Effector memory CD8-positive, alpha-beta T cell (primary cell): ENCODE measurements around the gene TRIM44.
A peak's percentile ranks its signal among the peaks of the same experiment; 100 is the strongest.

Experiments
- ATAC-seq: fragments of 150-1000 bp; cut with Tn5 transposase; replicated peaks from 2 replicates; pipeline ENCODE4 v1.10.0; 2021; ENCODE audit warnings: mild to moderate bottlenecking, moderate library complexity
- DNase-seq, 3 experiments: peaks; one replicate each; pipeline ENCODE4 v3.0.0; 2021
- H3K27ac Mint-ChIP-seq, 2 donors: one replicate each; pipeline ENCODE4 v1.8.0; 2022; ENCODE audit warnings: mild to moderate bottlenecking in 2 of 2, mixed read lengths in 2 of 2, moderate library complexity in 2 of 2
- H3K27me3 Mint-ChIP-seq, 2 donors: one replicate each; pipeline ENCODE4 v1.8.0; 2022; ENCODE audit warnings: mixed read lengths in 2 of 2
- H3K36me3 Mint-ChIP-seq: one replicate; pipeline ENCODE4 v1.8.0; 2022; ENCODE audit warnings: mild to moderate bottlenecking, moderate library complexity, mixed read lengths; ENCODE audit not compliant: insufficient read depth
- H3K4me1 Mint-ChIP-seq, 2 donors: one replicate each; pipeline ENCODE4 v1.8.0; 2022; ENCODE audit warnings: low read depth in 2 of 2, mixed read lengths in 2 of 2
- H3K4me3 Mint-ChIP-seq, 2 donors: one replicate each; pipeline ENCODE4 v1.8.0; 2022; ENCODE audit warnings: mild to moderate bottlenecking in 2 of 2, mixed read lengths in 2 of 2, moderate library complexity in 2 of 2
- H3K9me3 Mint-ChIP-seq, 2 donors: one replicate each; pipeline ENCODE4 v1.8.0; 2022; ENCODE audit warnings: mixed read lengths in 2 of 2

Gene TRIM44

DNA sequence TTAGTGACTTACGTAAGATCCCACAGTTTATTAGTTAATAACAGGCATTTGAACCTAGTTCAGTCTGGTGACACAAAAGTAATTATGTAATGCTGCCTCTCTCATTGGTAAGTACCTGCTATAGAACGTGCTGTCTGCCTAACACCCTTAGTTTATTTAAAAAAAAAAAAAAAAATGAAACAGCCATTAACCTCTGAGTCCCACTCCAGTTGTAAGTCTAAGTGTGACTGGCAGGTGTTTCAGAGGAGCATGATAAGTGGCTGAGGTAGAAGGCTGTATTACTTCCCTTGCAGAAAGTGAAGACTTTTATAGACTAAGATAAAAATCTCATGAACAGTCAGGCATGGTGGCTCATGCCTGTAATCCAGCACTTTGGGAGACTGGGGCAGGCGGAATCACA, 140.5 kb downstream of the TRIM44 start:
- Mint-ChIP-seq H3K4me3 (no peak overlapping the region), H3K27me3 (no peaks in the 10 kb centered on the region), H3K36me3 (no peaks in the 10 kb centered on the region), H3K9me3 (no peaks in the 10 kb centered on the region), H3K4me1 (peaks cover 0 to 13% of the 10 kb centered on the region in 2 donors), H3K27ac (peak overlapping the region in 1 of 2 donors; percentile 76)
- no peak for ATAC-seq
- no peak for DNase-seq

- Mint-ChIP-seq H3K27ac (no peak overlapping the region), H3K36me3 (no peaks in the 10 kb centered on the region), H3K9me3 (no peaks in the 10 kb centered on the region), H3K4me3 (no peak overlapping the region), H3K4me1 (peaks cover 0 to 10% of the 10 kb centered on the region in 2 donors), H3K27me3 (no peaks in the 10 kb centered on the region)
- ATAC-seq (no peak), DNase-seq (no peak)
Measured at GRCh38 chr11:35804451-35805040, 142.0 kb downstream of the TRIM44 start.

DNA sequence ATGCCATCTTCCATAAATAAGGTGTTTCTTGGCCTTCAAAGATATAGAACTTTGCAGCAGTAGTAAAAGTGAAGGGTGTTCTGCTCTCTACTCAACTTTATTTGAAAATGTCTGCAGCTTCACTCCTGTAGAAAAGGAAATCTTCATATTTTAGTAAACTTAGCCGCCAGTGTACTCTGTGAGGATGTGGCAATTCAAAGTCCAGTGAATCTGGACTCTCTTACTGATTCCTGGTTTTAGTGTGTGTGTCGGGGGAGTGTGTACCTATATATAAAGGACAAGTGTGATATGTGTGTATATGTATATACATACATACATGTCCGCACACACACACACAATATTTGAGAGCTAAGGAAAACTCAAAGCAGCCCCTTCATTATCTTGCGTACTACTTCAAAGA, 147.0 kb downstream of the TRIM44 start:
- Mint-ChIP-seq H3K27me3 (no peaks in the 10 kb centered on the region), H3K4me3 (no peak overlapping the region), H3K4me1 (no peaks in the 10 kb centered on the region), H3K36me3 (no peaks in the 10 kb centered on the region), H3K9me3 (no peaks in the 10 kb centered on the region), H3K27ac (no peak overlapping the region)
- DNase-seq (no peak), ATAC-seq (no peak)

- Mint-ChIP-seq H3K4me1 (no peaks in the 10 kb centered on the region), H3K36me3 (no peaks in the 10 kb centered on the region), H3K27ac (no peak overlapping the region), H3K27me3 (no peaks in the 10 kb centered on the region), H3K4me3 (no peak overlapping the region), H3K9me3 (no peaks in the 10 kb centered on the region)
- DNase-seq (no peak), ATAC-seq (no peak)
Measured at GRCh38 chr11:35810045-35810645, 147.6 kb downstream of the TRIM44 start.

- H3K9me3 Mint-ChIP-seq = no peaks in the 10 kb centered on the region
- H3K4me1 Mint-ChIP-seq = no peaks in the 10 kb centered on the region
- DNase-seq = no peak
- H3K36me3 Mint-ChIP-seq = no peaks in the 10 kb centered on the region
- no peak for ATAC-seq
- no peaks in the 10 kb centered on the region for H3K27me3 Mint-ChIP-seq
- H3K4me3 Mint-ChIP-seq = no peak overlapping the region
- no peak overlapping the region for H3K27ac Mint-ChIP-seq
Measured at GRCh38 chr11:35811783-35812182, 149.2 kb downstream of the TRIM44 start.

DNA sequence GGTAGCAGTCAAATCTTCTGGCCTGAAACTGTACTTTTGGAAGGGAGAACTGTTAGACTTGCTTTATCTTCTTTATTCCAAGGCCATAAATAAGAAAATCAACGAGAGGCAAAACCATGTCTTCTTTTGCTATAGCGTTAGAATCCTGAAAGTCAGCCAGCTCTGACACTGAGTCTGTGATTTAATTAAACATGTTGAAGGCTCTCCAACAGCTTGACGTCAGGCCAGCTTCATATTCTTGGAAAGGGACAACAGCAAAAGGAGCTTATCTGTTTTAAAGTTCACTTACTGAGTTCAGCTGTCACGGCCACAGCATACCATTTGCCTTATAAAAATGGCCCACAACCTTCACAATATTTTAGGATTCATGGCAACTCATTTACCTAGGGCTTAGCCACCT, 150.3 kb downstream of the TRIM44 start:
- Mint-ChIP-seq H3K9me3 (no peaks in the 10 kb centered on the region), H3K27ac (no peak overlapping the region), H3K4me3 (no peak overlapping the region)

GRCh38 chr11:35814081-35814695, 151.6 kb downstream of the TRIM44 start:
- ATAC-seq = no peak
- Mint-ChIP-seq H3K4me3 (no peak overlapping the region), H3K9me3 (no peaks in the 10 kb centered on the region), H3K36me3 (no peaks in the 10 kb centered on the region), H3K27ac (no peak overlapping the region), H3K4me1 (no peaks in the 10 kb centered on the region), H3K27me3 (no peaks in the 10 kb centered on the region)
- no peak for DNase-seq

More for the DNA sequence above, 150.3 kb downstream of the TRIM44 start:
- ATAC-seq (no peak), DNase-seq (no peak)
- Mint-ChIP-seq H3K27me3 (no peaks in the 10 kb centered on the region), H3K36me3 (no peaks in the 10 kb centered on the region), H3K4me1 (no peaks in the 10 kb centered on the region)

GRCh38 chr11:35814720-35815305, 152.2 kb downstream of the TRIM44 start:
- no peaks in the 10 kb centered on the region for H3K27me3 Mint-ChIP-seq
- no peak overlapping the region for H3K4me3 Mint-ChIP-seq
- H3K4me1 Mint-ChIP-seq = no peaks in the 10 kb centered on the region
- no peak overlapping the region for H3K27ac Mint-ChIP-seq
- no peaks in the 10 kb centered on the region for H3K9me3 Mint-ChIP-seq
- ATAC-seq (no peak), DNase-seq (no peak)
- no peaks in the 10 kb centered on the region for H3K36me3 Mint-ChIP-seq

GRCh38 chr11:35815556-35816315, 153.2 kb downstream of the TRIM44 start:
- Mint-ChIP-seq H3K36me3 (no peaks in the 10 kb centered on the region), H3K9me3 (no peaks in the 10 kb centered on the region), H3K27me3 (no peaks in the 10 kb centered on the region), H3K4me3 (no peak overlapping the region), H3K27ac (no peak overlapping the region), H3K4me1 (no peaks in the 10 kb centered on the region)
- DNase-seq (no peak), ATAC-seq (no peak)

DNA sequence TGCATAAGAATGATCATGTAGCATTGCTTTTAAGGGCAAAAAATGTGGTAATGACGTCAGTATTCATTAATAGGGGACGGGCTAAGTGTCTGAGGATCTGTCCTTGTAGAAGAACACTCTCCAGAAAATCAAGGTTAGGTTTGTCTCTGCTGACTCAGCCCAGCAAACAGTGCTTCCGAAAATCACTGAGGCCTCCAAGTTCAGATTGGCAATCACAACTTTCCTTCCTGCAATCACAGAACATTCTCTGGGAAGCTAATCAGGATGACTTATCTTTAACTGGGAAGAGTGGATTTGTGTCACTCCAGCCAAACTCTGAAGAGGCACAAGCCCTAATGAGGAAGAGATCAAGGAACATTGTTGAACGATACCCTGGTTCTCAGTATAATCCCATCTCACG, 158.0 kb downstream of the TRIM44 start:
- H3K4me1 Mint-ChIP-seq = peaks cover 0 to 9% of the 10 kb centered on the region in 2 donors
- no peak overlapping the region for H3K4me3 Mint-ChIP-seq
- H3K9me3 Mint-ChIP-seq = no peaks in the 10 kb centered on the region
- ATAC-seq = no peak
- peaks cover 3% of the 10 kb centered on the region for H3K36me3 Mint-ChIP-seq
- no peak for DNase-seq
- peaks cover 0 to 8% of the 10 kb centered on the region in 2 donors for H3K27me3 Mint-ChIP-seq
- no peak overlapping the region for H3K27ac Mint-ChIP-seq

DNA sequence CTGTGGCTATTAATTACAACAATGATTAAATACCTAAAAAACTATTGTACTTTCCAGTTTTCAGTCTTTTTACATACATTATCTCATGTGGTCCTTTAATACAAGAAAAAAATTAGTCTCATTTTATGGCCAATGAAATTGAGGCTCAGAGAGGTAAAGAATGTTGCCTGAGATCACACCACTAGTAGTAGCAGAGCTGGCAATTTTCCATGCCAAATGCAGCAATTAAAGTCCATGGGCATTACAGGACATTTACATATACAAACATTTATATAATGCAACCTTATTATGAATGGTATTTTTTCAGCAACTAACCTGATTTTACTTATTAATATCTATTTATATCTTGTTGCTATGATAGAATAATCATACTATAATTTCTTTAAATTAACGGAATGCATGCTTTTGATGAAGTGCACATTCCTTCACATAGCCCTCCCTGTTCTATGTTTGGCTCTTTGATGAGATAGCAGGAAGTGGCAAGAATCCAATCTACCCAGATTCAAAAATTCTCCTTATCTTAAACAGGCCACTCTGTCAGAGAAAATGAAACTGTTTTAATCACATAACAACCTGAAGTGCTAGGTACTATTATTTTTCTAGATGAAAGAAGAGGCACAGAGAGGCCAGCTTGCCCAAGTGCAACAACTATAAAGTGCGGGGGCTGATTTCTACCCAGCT, 160.4 kb downstream of the TRIM44 start:
- H3K4me1 Mint-ChIP-seq = peaks cover 0 to 9% of the 10 kb centered on the region in 2 donors
- H3K4me3 Mint-ChIP-seq = no peak overlapping the region
- peaks cover 3% of the 10 kb centered on the region for H3K36me3 Mint-ChIP-seq
- no peak for ATAC-seq
- H3K9me3 Mint-ChIP-seq = no peaks in the 10 kb centered on the region
- H3K27me3 Mint-ChIP-seq = peaks cover 8 to 11% of the 10 kb centered on the region in 2 donors
- peak overlapping the region in 1 of 2 donors; percentile 17 for H3K27ac Mint-ChIP-seq
- DNase-seq = no peak

DNA sequence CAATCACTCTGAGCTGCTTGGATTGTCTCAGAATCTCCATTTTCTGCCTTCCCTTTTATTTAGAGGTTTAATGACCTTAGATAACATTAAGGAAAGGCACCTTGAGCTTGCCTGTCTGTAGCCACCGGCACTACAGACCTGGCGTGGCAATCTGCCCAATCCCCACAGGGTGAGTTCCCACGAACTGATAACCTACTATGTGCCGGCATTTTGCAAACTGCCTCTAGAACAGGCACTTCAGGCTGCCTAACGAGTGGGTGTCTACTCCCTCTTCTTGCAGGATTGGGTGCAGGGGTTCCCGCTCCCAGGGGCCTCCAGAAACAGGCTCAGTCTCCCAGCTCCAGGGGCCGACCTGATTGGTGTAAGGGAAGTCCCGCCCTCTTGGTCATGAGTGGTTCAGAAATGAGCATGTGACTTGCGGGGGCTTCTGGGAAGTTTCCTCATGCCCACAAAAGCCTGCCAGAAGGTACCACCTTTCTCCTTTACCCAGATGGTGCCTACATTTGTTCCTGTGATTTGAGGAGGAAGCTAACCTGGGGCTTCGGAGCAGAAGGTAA, 161.2 kb downstream of the TRIM44 start:
- Mint-ChIP-seq H3K4me1 (peaks cover 0 to 9% of the 10 kb centered on the region in 2 donors), H3K4me3 (no peak overlapping the region), H3K9me3 (no peaks in the 10 kb centered on the region), H3K36me3 (peaks cover 3% of the 10 kb centered on the region), H3K27ac (no peak overlapping the region), H3K27me3 (peaks cover 10 to 11% of the 10 kb centered on the region in 2 donors)
- DNase-seq (no peak), ATAC-seq (no peak)

DNA sequence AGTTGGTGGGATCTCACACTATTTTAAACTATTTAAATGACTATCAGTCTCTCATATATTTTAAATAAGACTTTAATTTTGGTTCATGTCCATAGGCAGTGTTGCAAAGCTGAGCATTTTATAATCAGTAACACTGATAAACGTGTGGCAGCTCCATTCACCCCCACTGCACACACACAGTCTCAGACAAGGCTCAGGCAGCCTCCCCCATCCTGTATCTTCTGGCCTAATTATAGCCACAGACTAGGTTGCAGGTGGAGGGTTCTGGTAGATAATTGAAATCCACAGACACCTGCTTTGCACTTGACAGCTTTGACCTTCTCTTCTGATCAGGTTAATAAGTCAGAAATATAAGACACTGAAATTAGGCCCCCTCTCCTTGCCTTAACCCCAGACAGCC, 162.8 kb downstream of the TRIM44 start:
- Mint-ChIP-seq H3K4me1 (peaks cover 0 to 9% of the 10 kb centered on the region in 2 donors), H3K27ac (no peak overlapping the region), H3K9me3 (no peaks in the 10 kb centered on the region), H3K4me3 (no peak overlapping the region), H3K27me3 (peaks cover 19 to 20% of the 10 kb centered on the region in 2 donors), H3K36me3 (peaks cover 3% of the 10 kb centered on the region)
- no peak for DNase-seq
- no peak for ATAC-seq
